H1 (cell line): ENCODE data around the gene ARHGAP1. TPM values are rescaled to one million over a fixed set of nuclear protein-coding genes. Genes with fewer than 3 reads are reported as not detected.

ENCODE experiments used
- CHD2 ChIP-seq: IDR thresholded peaks from 2 replicates; pipeline ENCODE4 v1.6.1; 2012; ENCODE audit warnings: low read length, improper control_type of control experiment
- CHD7 ChIP-seq: fragments of 300-600 bp; sonication (generic); IDR thresholded peaks from 2 replicates; pipeline ENCODE4 v1.7.1; 2012; ENCODE audit warnings: low read length, moderate library complexity, mild to moderate bottlenecking, inconsistent platforms; ENCODE audit not compliant: insufficient replicate concordance
- POLR2A ChIP-seq, 2 experiments: IDR thresholded peaks; 1 replicate in 1 of 2; 2 replicates in 1 of 2; pipeline ENCODE4 v1.6.1; 2011; ENCODE audit warnings: low read depth in 2 of 2, low read length in 2 of 2, mild to moderate bottlenecking in 2 of 2; ENCODE audit errors: control extremely low read depth in 1 of 2
- RXRA ChIP-seq: IDR thresholded peaks from 2 replicates; pipeline ENCODE4 v1.6.1; 2011; ENCODE audit warnings: low read depth, mild to moderate bottlenecking, low read length, moderate library complexity; ENCODE audit not compliant: insufficient read depth
- SIRT6 ChIP-seq: IDR thresholded peaks from one replicate; pipeline ENCODE4 v1.7.1; 2012; ENCODE audit warnings: low read length, inconsistent platforms
- SP1 ChIP-seq: IDR thresholded peaks from 2 replicates; pipeline ENCODE4 v1.6.1; 2011; ENCODE audit warnings: low read depth, low read length
- SRF ChIP-seq: IDR thresholded peaks from 2 replicates; pipeline ENCODE4 v1.6.1; 2011; ENCODE audit warnings: mild to moderate bottlenecking, low read depth, low read length, moderate library complexity
- TAF7 ChIP-seq: optimal IDR thresholded peaks from 2 replicates; pipeline ENCODE3; 2011; ENCODE audit warnings: low read depth, mild to moderate bottlenecking, inconsistent platforms, low read length, moderate library complexity, borderline replicate concordance
- TBP ChIP-seq: IDR thresholded peaks from 2 replicates; pipeline ENCODE4 v1.6.1; 2011; ENCODE audit warnings: low read depth, low read length, improper control_type of control experiment
- polyA plus RNA-seq, 7 experiments: library from polyadenylated mRNA; depleted of rRNA in 3 of 7; stranded (reverse) in 5 of 7; unstranded in 2 of 7; fragments of >200 nt in 5 of 7; fragments of 200-250 nt in 2 of 7; gene quantifications; 1 replicate in 5 of 7; 2 replicates in 1 of 7; 4 replicates in 1 of 7; pipeline versions ENCODE4 v1.2.1 to v1.2.3, GENCODE V29; 2011 to 2013; ENCODE audit warnings: missing spikeins in 2 of 7, mixed read lengths in 2 of 7
- total RNA-seq: library from RNA; stranded (reverse); fragmentation: NEBNext Ultra II Directional; extraction: Animal tissue kit (Norgen Biotek cat#: 25700); gene quantifications from 2 replicates; pipeline ENCODE4 v1.2.1, GENCODE V29; 2021

Gene ARHGAP1
- total and polyA plus RNA-seq, 2 of the 8 experiments (the other 6 are each of a cell fraction or from before 2014, with no cell fraction given) = 28.6 to 58.8 TPM

GRCh38 chr11:46640036-46640788 is 60.2 kb downstream of the ARHGAP1 start (continued):
- TF ChIP-seq RXRA (no peak), POLR2A (IDR thresholded peaks at IDR 0.05; ENCODE audit: control extremely low read depth in 1 of 2, low read depth in 2 of 2, low read length in 2 of 2) (no peak), CHD7 (no peak), SP1 (no peak), TBP (no peak), SRF (no peak), SIRT6 (no peak), TAF7 (no peak), CHD2 (no peak)
